ENCODE data around the gene PDK2.

Gene PDK2

GRCh38 chr17:50152736-50153135 is 57.6 kb downstream of the PDK2 start:
- intact Hi-C loops (cut with DNase I): no loop called here
- no peak for DNase-seq

- intact Hi-C loops (cut with DNase I): no loop called here
- DNase-seq: peak in 4 of 42 donors; percentile 30 to 50 (median 36)
Observed at GRCh38 chr17:50153650-50154575, 58.8 kb downstream of the PDK2 start.

GRCh38 chr17:50154604-50155003 is 59.5 kb downstream of the PDK2 start:
- intact Hi-C loops (cut with DNase I): no loop called here

GRCh38 chr17:50155115-50155819 is 60.1 kb downstream of the PDK2 start:
- intact Hi-C loops (cut with DNase I): no loop called here
- DNase-seq: no peak

More at GRCh38 chr17:50154604-50155003, 59.5 kb downstream of the PDK2 start:
- no peak for DNase-seq

- intact Hi-C loops (cut with DNase I): no loop called here
- DNase-seq: no peak
Observed at GRCh38 chr17:50157891-50158290, 62.7 kb downstream of the PDK2 start.

- DNase-seq: peak; percentile 79 to 98 (median 94)
- intact Hi-C loops (cut with DNase I): no loop called here
Observed at GRCh38 chr17:50161023-50161910, 66.1 kb downstream of the PDK2 start.

Data from head of caudate nucleus (tissue), 42 donors.